Activated CD4-positive, alpha-beta T cell treated with anti-CD3 and anti-CD28 coated beads for 4 hours (primary cell): ENCODE measurements around the gene SRSF6.
"Not testable (repeated sequence)": the region's sequence is repeated elsewhere in the genome, so short reads cannot be mapped to it uniquely, and the experiment has no call there.

Experiments
- DNase-seq, 2 donors: peaks; one replicate each; pipeline ENCODE4 v3.0.0-alpha.2; 2020

Gene SRSF6

DNA sequence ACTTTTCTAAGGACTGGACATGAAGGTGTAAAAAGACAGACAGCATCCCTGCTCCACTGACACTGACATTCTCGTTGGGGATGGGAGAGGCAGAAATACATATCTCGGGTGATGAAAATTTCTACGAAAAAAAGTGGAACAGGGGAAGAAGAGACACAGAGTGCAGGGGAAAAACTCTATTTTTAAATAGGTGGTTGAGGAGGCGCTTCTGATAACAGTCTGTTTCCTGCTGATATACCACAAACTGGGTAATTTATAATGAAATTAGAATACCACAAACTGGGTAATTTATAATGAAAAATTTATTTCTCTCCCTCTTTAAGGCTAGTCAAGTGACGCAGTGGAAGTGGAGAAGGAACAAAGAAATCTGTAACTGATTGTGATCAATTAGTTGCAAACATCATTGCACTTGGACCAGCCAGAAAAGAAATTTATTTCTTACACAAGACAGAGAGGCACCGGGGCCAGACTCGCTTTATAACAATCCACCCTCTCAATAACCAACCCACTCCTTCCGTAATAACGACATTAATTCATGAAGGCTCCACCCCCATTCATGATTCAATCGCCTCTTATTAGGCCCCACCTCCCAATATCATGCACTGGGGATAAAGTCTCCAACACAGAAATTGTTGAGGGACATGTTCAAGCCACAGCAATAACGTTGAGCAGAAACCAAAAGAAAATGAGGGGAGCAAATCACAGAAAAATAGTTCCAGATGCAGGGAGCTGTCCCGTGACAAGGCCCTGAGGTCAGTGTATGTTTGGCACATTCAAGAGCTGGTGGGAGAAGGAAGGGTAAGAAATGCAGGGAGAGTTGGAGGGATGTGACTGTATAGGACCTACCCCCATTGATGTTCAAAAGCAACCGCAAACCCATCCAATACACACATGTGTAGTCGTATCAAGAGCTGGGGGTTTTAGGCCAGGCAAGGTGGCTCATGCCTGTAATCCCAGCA is 6.6 kb upstream of the SRSF6 start:
- DNase-seq, result no peak

DNA sequence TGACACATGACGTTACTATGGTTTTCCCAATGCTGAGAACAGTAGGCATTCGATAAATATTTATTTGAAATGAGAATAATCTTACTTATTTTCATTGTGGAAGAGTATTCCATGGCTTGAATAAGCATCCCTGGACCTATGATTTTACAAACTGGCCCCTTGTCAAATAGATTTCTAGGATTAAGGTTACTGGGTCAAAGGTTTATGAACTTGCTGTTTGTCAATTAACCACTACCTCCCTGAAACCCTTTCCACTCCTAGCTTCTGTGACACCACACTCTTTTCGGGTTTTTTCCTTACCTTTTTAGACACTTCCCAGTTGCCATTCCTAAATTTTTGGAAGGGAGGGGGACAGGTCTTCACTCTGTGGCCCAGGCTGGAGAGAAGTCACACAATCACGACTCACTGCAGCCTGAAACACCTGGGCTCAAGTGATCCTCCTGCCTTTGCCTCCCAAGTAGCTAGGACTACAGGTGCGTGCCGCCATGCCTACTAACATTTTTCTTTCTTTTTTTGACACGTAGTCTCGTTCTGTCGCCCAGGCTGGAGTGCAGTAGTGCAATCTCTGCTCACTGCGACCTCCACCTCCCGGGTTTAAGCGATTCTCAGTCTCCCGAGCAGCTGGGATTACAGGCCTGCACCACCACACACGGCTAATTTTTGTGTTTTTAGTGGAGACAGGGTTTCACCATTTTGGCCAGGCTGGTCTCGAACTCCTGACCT is 5.1 kb upstream of the SRSF6 start:
- no peak for DNase-seq

DNA sequence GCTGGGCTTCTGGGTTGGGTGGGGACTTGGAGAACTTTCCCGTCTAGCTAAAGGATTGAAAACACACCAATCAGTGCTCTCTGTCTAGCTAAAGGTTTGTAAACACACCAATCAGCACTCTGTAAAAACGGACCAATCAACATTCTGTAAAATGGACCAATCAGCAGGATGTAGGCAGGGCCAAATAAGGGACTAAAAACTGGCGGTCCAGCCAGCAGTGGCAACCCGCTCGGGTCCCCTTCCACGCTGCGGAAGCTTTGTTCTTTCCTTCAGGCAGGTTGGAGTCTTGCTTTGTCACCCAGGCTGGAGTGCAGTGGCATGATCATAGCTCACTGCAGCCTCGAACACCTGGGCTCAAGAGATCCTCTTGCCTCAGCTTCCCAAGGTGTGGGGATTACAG is 1.4 kb upstream of the SRSF6 start:
- DNase-seq, result not testable (repeated sequence)

DNA sequence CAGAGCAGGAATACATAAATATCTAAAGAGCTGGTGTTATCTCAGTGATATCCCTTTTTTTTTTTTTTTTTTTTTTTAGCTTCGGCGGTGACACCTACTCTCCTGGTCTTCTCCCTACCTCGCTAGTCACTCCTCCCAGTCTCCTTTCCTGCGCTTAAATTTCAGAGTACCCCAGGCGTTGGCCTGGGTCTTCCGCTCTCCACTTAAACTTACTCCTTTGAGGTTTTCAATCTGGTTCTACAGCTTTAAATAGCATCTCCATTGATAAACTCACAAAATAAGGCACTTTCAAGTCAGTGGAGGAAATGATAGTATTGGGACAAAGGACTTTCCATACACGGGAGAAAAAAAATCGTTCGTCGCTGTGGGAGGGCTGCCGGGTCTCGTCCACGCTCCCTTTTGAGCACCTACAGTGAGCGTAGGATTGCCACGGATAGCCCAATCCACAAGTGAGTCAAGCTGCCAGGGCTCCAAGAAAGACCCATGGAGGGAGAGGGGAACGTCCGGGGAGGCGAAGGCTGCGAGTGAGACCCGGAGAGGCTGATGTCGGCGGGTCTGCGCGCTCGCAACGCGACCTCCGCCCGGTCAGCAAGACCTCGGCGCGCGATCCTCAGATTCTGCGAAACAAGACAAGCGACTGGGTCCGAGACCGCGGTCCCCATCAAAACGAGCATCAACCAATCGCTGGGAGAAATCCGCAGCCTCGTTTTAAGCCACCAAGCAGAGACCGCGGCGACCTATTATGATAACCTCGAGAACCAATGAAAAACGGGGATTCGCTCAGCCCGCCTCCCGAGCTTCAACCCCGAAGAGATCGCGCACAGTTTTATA is 672 bp upstream of the SRSF6 start:
- peak; percentile 82 to 85 for DNase-seq

DNA sequence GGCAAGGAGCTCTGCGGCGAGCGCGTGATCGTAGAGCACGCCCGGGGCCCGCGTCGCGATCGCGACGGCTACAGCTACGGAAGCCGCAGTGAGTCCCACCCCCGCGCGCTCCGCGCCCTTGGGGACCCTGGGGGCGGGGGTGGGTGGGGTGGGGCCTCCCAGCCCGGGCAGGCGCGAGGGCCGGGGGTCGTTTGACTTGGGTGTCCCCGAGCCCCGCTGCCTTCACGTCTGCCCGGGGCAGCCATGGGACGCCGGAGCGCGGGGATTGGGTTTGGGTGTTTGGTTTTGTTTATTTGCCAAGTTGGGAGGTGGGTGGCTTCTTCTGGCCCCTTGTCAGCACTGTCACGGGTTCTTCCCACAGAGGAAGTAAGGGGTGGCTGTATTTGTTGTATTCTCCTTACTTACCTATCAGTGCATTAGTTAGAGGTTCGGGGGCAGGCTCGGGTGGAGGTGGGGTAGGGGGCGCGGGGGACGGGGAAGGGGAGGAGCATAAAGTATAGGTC is 777 bp downstream of the SRSF6 start:
- no peak for DNase-seq

DNA sequence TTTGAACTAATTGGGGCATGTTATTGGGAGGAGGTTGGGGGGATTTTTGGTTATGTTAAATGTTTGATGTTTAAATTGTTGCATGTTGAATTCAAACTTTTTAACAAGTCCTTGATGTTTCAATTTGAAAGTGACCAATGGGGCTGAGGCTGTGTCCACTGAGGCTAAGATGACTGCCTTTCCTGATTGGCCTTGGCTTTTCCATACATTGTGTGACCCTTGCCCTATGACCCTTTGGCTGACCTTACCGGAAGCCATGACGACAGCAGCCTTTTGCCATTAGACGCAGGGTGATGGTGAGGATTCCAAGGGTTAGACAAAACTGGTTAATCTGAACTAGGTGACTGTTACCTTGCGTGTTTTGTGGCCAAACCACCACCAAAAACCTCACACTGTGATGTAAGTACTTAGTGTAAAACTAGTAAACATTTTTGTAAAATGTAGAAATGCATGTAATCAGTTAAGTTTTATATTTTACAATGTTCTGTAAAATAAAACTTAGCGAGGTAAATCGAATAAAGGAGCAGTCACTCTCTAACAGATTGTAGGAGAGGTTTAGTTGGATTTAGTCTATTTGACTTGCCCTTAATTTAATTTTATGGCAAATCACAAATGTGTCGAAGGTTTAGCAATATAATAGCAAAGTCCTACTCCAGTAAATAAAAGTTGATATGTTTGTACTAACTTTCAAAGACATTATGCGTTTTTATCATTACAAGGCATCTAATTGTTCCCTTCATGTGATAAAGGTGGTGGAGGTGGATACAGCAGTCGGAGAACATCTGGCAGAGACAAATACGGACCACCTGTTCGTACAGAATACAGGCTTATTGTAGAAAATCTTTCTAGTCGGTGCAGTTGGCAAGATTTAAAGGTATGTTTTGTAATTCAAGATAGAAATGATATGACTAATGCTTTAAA is 1.6 kb downstream of the SRSF6 start:
- peak; percentile 10 to 12 for DNase-seq

DNA sequence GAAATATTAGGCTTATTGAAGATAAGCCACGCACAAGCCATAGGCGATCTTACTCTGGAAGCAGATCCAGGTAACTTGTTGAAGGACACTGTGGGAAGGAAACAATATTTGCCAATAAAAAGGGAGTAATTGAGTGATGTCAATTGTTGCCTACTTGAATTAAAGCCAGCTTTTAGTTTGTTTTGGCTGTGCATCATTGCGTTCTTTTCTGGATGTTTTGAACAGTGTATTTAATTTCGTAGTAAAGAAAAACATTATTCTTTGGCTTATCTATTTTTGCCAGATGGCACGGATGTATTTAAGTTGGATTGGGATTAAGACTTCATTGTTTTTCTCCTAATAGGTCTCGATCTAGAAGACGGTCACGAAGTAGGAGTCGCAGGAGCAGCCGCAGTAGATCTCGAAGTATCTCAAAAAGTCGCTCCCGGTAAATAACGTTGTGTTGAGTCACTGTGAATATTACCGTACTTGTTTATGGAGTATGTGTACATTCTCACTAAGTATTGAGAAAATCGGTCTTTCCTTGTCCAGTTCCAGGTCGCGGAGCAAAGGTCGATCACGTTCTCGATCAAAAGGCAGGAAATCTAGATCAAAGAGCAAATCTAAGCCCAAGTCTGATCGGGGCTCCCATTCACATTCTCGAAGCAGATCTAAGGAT is 2.6 kb downstream of the SRSF6 start:
- DNase-seq, result no peak

DNA sequence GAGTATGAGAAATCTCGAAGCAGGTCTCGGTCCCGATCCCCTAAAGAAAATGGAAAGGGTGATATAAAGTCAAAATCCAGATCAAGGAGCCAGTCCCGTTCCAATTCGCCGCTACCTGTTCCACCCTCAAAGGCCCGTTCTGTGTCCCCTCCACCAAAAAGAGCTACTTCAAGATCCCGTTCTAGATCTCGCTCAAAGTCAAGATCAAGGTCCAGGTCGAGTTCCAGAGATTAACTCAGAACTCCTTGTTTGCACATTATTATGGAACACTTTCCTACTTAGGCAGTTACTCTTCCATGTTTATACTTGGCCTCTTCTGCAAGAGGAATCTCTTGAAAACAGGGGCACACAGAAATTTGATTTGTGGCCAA is 3.1 kb downstream of the SRSF6 start:
- DNase-seq, result no peak

DNA sequence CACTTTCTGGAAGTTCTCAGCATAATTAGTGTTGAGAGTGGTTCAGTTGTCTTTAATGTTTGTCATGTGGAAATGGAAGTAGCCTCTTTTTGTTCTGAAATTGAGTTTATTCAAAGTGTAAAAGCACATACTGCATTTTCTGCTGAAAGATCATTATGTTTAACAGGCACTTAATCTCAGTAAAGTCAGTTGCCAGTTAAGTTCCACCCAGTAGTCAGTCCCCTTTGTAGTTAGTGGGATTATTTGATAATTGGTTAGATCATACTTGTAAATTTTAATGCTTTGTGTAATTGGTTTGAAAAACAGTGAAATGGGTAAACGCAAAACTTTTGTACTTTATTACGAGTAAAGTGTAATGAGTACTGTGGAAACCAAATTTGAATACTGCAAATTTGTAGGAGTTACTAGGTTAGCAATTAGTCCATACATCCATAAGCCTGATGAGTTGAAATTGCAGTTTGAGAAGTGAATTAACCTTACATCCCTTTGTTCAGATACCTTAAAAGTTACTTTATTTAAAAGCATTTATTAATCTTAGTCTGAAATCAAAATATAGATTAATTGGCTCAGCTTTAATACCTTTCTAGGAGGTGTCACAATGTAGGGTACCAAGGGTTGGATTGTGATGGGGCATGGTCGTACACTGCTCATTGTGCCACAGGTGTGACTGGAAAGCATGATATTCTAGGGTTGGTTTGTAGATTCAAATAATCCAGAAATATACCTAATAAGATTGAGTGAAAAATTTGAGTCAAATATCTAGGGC is 4.4 kb downstream of the SRSF6 start:
- DNase-seq, result no peak

DNA sequence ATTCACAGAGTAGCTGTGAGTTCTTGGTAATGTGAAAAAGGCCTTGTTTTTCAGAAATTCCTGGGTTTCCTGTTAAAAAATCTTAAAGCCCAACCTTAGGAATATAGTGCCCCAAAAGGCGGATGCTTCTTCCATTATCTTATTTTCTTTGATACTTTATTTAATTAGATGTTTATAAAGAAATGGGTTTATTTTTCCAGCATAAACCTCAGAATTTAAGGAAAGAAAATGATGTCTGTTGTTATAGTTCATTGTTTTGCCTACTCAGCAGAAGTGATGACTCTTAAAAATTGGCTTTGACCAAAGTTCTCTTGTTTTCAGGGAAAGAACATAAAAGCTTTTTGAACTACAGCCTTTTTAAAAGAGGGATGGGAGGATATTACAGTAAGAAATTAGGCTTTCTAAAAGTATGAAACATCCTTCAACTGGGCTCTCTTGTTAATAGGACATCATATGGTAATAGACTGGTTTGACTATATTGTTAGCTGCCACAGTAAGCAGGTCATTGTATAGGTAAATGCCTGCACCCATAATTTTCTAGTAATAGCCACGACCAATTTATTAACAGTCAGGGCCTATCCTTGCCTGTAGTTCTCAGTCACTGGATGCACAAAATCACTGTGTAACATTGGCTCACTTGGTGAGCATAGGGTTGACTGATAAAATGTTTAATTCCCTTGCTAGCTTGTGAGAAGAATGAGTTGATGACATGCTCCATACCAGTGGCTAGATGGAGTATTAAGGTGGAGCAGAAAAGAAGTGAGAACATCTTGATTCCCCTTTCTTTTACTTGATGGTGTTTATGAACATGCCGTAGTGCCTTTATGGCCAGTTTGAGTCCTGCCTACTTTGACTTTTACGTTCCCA is 5.2 kb downstream of the SRSF6 start:
- no peak for DNase-seq

DNA sequence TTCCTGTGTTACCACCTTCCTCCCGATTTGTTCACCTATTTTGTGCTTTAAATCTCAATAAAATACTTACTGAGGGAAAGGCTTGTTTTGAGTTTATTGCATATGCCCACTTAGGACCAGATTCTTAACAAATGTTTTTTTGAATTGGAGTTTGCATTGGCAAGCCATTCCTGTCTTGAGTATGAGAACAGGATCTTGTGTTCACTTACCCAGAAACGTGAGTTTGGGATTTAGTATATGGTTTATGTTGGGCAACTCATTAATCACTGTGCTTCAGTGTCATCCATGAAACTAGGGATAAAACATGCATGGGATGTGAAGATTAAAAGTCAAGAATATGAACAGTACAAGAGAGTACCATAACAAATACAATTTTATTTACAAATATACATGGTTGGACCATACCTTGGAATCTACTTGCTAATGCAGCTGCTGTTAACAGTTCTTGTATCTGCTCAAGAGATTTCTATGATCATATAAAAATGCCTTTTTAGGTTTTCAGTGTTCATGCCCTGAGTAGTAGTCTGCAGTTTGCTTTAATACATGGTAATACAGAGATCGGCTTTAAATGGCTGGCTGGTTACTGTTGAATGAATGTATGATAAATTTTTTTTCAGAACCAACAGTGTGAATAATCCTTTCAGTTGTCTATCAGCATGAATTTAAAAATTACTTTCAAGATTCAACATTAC is 6.0 kb downstream of the SRSF6 start:
- DNase-seq, result no peak

DNA sequence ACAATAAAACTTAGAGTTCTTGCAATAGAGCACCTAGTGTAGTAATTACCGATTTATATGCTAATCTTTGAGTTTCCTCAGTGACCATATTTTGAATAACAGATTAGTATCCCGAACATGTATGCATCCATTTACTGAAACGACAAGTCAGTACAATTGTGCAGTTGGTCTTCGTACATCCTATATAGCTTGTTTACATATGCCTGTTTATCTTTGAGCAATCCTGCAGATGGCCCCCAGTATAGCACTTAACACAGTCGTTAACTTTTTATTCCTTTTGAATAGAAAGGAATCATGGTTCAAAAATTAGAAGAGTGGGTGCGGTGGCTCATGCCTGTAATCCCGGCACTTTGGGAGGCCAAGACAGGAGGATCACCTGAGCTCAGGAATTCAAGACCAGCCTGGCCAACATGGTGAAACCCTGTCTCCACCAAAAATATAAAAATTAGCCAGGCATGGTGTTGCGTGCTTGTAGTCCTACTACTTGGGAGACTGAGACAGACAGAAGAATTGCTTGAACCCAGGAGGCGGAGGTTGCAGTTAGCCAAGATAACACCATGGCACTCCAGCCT is 6.6 kb downstream of the SRSF6 start:
- DNase-seq, result no peak

DNA sequence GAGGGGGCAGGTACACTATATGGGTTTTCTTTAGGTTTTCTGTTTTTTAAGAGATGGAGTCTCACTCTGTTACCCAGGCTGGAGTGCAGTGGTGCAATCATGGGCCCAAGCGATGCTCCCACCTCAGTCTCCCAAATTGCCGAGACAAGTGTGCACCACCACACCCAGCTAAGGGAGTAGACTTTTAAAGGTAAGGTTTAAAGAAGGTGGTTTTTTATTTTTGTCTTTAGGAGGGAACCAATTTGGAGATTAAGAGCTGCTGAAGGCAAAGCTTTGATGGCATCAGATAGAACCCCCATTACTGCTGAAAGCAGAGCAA is 7.9 kb downstream of the SRSF6 start:
- DNase-seq, result no peak

DNA sequence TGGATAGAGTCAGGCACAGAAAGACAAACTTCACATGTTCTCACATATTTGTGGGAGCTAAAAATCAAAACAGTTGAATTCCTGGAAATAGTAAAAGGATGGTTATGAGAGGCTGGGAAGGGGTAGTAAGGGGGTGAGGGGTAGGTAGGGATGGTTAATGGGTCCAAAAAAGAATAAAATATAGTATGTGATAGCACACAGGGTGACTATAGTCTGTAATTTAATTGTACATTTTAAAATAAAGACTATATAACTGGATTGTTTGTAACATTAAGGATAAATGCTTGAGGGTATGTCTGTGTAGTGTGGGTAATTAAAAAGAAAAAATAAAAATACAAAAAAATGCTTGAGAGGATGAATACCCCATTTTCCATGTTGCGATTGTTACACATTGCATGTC is 9.9 kb downstream of the SRSF6 start:
- DNase-seq, result no peak

DNA sequence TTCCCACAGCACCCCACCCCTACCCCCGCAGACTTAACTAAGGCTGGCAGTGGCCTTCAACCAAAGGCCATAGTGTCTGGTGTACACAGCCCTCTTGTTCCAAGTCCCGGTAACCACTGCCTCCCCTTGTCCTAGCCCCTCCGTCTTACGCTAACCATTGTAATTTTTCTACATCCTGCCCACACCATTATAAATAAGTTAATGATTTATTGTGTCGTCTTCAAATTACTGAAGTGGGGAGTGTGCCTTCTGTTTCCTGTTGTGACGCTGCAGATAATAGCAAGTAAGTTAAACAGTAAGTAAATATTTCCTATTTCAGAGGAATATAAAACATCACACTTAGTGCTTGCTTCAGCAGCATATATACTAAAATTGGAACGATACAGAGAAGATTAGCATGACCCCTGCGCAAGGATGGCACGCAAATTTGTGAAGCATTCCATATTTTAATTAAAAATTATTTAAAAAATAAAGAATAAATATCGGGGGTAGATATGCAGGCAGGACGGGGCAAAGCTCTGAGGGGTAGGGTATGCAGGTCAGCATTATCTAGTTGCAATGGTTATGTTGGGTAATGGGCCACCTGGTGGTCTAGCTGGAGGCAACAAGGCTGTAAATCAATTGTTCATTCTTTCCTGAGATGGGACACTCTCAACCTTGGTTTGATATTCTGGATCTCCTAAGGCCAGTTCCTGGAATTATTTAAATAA is 15.1 kb downstream of the SRSF6 start:
- no peak for DNase-seq

DNA sequence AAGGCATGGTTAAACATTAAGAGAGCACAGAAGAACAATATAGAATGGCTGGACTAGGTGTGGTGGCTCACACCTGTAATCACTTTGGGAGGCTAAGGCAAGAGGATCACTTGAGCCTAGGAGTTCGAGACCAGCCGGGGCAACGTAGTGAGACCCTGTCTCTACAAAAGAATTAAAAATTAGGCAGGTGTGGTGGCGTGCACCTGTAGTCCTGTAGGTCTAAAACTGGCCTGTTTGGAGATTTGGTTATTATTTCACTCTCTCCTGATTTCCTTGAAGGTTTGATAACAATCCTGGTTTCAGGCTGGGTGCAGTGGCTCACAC is 15.6 kb downstream of the SRSF6 start:
- DNase-seq, result no peak

DNA sequence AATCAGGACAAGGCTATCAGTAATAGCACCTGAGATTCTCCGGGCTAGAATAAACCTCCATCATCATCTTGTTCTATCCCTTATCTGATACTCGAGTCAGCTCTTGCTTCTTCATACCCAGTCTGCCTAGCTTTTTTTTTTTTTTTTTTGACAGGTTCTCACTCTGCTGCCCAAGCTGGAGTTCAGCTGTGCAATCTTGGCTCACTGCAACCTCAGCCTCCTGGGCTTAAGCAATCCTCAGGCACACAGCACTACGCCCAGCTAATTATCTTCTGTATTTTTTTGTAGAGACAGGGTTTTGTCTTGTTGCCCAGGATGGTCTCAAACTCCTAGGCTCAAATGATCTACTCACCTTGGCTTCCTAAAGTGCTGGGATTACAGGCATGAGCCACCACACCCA is 19.5 kb downstream of the SRSF6 start:
- no peak for DNase-seq

DNA sequence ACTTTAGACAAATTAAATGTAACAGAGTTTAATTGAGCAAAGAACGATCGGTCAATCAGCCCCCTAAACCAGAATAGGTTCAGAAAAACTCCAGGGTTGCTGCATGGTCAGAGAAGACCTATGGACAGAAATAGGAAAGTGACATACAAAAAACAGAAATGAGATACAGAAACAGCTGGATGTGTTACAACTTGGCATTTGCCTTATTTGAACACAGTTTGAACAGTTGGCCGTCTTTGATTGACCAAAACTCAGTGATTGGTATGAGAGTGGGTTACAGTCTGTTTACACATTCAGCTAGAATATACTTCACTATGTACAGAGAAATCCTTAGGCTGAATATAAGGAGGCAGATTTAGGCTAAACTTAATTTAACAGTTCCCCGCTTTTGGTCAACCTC is 19.9 kb downstream of the SRSF6 start:
- DNase-seq, result no peak
